ENCODE data around the gene EIF2AK2. TPM values are rescaled to one million over a fixed set of nuclear protein-coding genes. Genes with fewer than 3 reads are reported as not detected.

Gene EIF2AK2
- total and polyA plus RNA-seq, 10 of the 15 experiments (the other 5 are each of a cell fraction or from before 2014, with no cell fraction given), result 16.2 to 81.4 (median 63.3) TPM

DNA sequence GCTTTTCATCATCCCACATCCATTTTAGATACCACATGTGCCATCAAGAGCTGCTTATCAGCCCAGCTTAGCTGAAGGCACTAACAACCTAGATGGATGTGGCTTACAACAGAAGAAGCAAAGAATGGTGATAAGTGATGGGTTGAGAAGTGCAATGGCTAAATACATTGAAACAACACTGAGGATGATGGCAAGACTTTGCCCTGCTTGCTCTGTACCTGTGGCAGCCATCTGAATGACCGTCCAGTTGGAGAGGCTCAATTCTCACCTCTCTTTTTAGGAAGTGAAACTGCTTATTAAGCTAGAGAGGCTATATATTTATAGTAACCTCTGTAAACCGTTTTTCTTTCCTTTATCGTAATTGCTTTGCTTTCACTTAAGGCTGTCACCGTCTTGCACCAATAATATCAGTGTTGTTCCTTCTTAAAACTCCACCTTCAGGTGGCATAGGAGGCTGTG, 66.7 kb downstream of the EIF2AK2 start (continued):
- TF ChIP-seq CEBPB (IDR thresholded peaks at IDR 0.05; ENCODE audit: borderline replicate concordance in 1 of 2, low read depth in 2 of 2, low read length in 2 of 2), result no peak
- peak; percentile 96 for TF ChIP-seq MEF2B (IDR thresholded peaks at IDR 0.05; ENCODE audit: partially characterized antibody, poor library complexity, severe bottlenecking)
- no peak for TF ChIP-seq SRF (IDR thresholded peaks at IDR 0.05; ENCODE audit: low read depth in 2 of 2, low read length in 2 of 2)
- TF ChIP-seq BRCA1 (IDR thresholded peaks at IDR 0.05; ENCODE audit: low read depth, low read length), result no peak
- TF ChIP-seq HDAC6 (IDR thresholded peaks at IDR 0.05; ENCODE audit: unreplicated experiment), result no peak
- TF ChIP-seq, protein P1, sequence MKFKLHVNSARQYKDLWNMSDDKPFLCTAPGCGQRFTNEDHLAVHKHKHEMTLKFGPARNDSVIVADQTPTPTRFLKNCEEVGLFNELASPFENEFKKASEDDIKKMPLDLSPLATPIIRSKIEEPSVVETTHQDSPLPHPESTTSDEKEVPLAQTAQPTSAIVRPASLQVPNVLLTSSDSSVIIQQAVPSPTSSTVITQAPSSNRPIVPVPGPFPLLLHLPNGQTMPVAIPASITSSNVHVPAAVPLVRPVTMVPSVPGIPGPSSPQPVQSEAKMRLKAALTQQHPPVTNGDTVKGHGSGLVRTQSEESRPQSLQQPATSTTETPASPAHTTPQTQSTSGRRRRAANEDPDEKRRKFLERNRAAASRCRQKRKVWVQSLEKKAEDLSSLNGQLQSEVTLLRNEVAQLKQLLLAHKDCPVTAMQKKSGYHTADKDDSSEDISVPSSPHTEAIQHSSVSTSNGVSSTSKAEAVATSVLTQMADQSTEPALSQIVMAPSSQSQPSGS (IDR thresholded peaks at IDR 0.05; ENCODE audit: low read length), result peak; percentile 77; the same call in 1 of the 2 replicates
- TF ChIP-seq, protein P2, sequence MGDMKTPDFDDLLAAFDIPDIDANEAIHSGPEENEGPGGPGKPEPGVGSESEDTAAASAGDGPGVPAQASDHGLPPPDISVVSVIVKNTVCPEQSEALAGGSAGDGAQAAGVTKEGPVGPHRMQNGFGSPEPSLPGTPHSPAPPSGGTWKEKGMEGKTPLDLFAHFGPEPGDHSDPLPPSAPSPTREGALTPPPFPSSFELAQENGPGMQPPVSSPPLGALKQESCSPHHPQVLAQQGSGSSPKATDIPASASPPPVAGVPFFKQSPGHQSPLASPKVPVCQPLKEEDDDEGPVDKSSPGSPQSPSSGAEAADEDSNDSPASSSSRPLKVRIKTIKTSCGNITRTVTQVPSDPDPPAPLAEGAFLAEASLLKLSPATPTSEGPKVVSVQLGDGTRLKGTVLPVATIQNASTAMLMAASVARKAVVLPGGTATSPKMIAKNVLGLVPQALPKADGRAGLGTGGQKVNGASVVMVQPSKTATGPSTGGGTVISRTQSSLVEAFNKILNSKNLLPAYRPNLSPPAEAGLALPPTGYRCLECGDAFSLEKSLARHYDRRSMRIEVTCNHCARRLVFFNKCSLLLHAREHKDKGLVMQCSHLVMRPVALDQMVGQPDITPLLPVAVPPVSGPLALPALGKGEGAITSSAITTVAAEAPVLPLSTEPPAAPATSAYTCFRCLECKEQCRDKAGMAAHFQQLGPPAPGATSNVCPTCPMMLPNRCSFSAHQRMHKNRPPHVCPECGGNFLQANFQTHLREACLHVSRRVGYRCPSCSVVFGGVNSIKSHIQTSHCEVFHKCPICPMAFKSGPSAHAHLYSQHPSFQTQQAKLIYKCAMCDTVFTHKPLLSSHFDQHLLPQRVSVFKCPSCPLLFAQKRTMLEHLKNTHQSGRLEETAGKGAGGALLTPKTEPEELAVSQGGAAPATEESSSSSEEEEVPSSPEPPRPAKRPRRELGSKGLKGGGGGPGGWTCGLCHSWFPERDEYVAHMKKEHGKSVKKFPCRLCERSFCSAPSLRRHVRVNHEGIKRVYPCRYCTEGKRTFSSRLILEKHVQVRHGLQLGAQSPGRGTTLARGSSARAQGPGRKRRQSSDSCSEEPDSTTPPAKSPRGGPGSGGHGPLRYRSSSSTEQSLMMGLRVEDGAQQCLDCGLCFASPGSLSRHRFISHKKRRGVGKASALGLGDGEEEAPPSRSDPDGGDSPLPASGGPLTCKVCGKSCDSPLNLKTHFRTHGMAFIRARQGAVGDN (IDR thresholded peaks at IDR 0.05), result peak; percentile 68
- TF ChIP-seq NR2F1 (conservative IDR thresholded peaks at IDR 0.05), result peak; percentile 70
- TF ChIP-seq STAT3 (IDR thresholded peaks at IDR 0.05; ENCODE audit: low read depth, low read length), result 0 out of 2 replicates have a peak, but pooled peaks have one; percentile 77
- no peak for TF ChIP-seq NRF1 (conservative IDR thresholded peaks at IDR 0.05; ENCODE audit: low read depth, low read length)
- peak; percentile 63; the same call in 1 of the 2 replicates for TF ChIP-seq MYB (IDR thresholded peaks at IDR 0.05; ENCODE audit: borderline replicate concordance, low read depth, low read length)
- peak; percentile 93; the same call in 1 of the 2 replicates for TF ChIP-seq RCOR1 (conservative IDR thresholded peaks at IDR 0.05; ENCODE audit: low read depth, low read length)
- TF ChIP-seq MTA2 (IDR thresholded peaks at IDR 0.05; ENCODE audit: low read depth), result peak; percentile 84
- TF ChIP-seq PAX5 (IDR thresholded peaks at IDR 0.05; ENCODE audit: borderline replicate concordance, low read depth, low read length), result peak; percentile 42; the same call in 1 of the 2 replicates
- TF ChIP-seq ZNF384 (IDR thresholded peaks at IDR 0.05; ENCODE audit: borderline replicate concordance, low read depth, low read length), result peak; percentile 32; the same call in 1 of the 2 replicates
- 0 out of 2 replicates have a peak, but pooled peaks have one; percentile 22 for TF ChIP-seq ZBED1 (IDR thresholded peaks at IDR 0.05; ENCODE audit: borderline replicate concordance)
- TF ChIP-seq IKZF1 (conservative IDR thresholded peaks at IDR 0.05), result peak; percentile 75
- peak; percentile 74 for TF ChIP-seq YY1 (IDR thresholded peaks at IDR 0.05; ENCODE audit: low read depth, low read length)
- TF ChIP-seq HDGF (IDR thresholded peaks at IDR 0.05), result no peak
- 0 out of 2 replicates have a peak, but pooled peaks have one; percentile 54 for TF ChIP-seq TBL1XR1 (IDR thresholded peaks at IDR 0.05; ENCODE audit: low read depth, low read length)
- no peak for TF ChIP-seq EGR1 (IDR thresholded peaks at IDR 0.05; ENCODE audit: borderline replicate concordance in 1 of 2, low read depth in 2 of 2, low read length in 2 of 2)
- no peak for TF ChIP-seq SMAD1 (IDR thresholded peaks at IDR 0.05; ENCODE audit: low read depth, partially characterized antibody)
- TF ChIP-seq, protein P3, sequence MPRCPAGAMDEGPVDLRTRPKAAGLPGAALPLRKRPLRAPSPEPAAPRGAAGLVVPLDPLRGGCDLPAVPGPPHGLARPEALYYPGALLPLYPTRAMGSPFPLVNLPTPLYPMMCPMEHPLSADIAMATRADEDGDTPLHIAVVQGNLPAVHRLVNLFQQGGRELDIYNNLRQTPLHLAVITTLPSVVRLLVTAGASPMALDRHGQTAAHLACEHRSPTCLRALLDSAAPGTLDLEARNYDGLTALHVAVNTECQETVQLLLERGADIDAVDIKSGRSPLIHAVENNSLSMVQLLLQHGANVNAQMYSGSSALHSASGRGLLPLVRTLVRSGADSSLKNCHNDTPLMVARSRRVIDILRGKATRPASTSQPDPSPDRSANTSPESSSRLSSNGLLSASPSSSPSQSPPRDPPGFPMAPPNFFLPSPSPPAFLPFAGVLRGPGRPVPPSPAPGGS (IDR thresholded peaks at IDR 0.05; ENCODE audit: borderline replicate concordance, insufficient read depth, low read depth, low read length, poor library complexity, severe bottlenecking), result no peak
- TF ChIP-seq SMAD5 (IDR thresholded peaks at IDR 0.05; ENCODE audit: low read depth), result peak; percentile 50; the same call in 1 of the 2 replicates
- TF ChIP-seq RAD51 (IDR thresholded peaks at IDR 0.05), result no peak
- TF ChIP-seq BMI1 (IDR thresholded peaks at IDR 0.05; ENCODE audit: borderline replicate concordance), result peak; percentile 59; the same call in 1 of the 2 replicates

Data from GM12878 (cell line).